ENCODE data around the gene ACP2. TPM values are rescaled to one million over a fixed set of nuclear protein-coding genes. Genes with fewer than 3 reads are reported as not detected.

ACP2 gene
- total and polyA plus RNA-seq, 9 of the 15 experiments (the other 6 are each of a cell fraction or from before 2014, with no cell fraction given): 1.9 to 20.0 (median 11.6) TPM

GRCh38 chr11:47216121-47216798 is 32.4 kb downstream of the ACP2 start (continued):
- TF ChIP-seq CTCF (IDR thresholded peaks at IDR 0.05 in 2 of 3, conservative IDR thresholded peaks at IDR 0.05 in 1 of 3; ENCODE audit: insufficient read depth in 2 of 3, low read depth in 1 of 3, low read length in 3 of 3): peak in 1 of 3 experiments; percentile 21; a peak in 2 of 6 replicates
- TF ChIP-seq ZBTB9 (CRISPR knock-in tag; IDR thresholded peaks at IDR 0.05): no peak
- TF ChIP-seq RBBP5 (IDR thresholded peaks at IDR 0.05; ENCODE audit: borderline replicate concordance, insufficient read depth, low read length, poor library complexity, severe bottlenecking): no peak
- peak; percentile 28; the same call in 1 of the 2 replicates for TF ChIP-seq VEZF1 (CRISPR knock-in tag; IDR thresholded peaks at IDR 0.05)
- TF ChIP-seq IRF2 (CRISPR knock-in tag; IDR thresholded peaks at IDR 0.05): no peak
- TF ChIP-seq JUND (IDR thresholded peaks at IDR 0.05; ENCODE audit: borderline replicate concordance, low read depth, low read length): peak; percentile 49; the same call in 1 of the 2 replicates
- TF ChIP-seq JUND (tag; IDR thresholded peaks at IDR 0.05; ENCODE audit: borderline replicate concordance, low read depth, low read length): peak; percentile 60; the same call in 2 of the 3 replicates
- TF ChIP-seq THRAP3 (IDR thresholded peaks at IDR 0.05; ENCODE audit: borderline replicate concordance): no peak
- TF ChIP-seq ZNF184 (CRISPR knock-in tag; IDR thresholded peaks at IDR 0.05): no peak
- TF ChIP-seq PYGO2 (tag; IDR thresholded peaks at IDR 0.05): no peak

All from K562 (cell line).